PC-9 (cell line): ENCODE data around the gene PSMB5. TPM values are rescaled to one million over a fixed set of nuclear protein-coding genes. Genes with fewer than 3 reads are reported as not detected.
A peak's percentile ranks its signal among the peaks of the same experiment; 100 is the strongest.

Source experiments
- Bru-seq: library from RNA; stranded (reverse); fragments of 400-500 nt; gene quantifications from one replicate; lab custom pipeline; 2021; lab: Mats Ljungman, UMichigan
- BruChase-seq, 2 experiments: library from RNA; stranded (reverse); fragments of 400-500 nt; gene quantifications; one replicate each; lab custom pipeline; 2021; lab: Mats Ljungman, UMichigan
- BruUV-seq: library from RNA; stranded (reverse); fragments of 400-500 nt; replicated peaks from 2 replicates; lab custom pipeline; 2021; lab: Mats Ljungman, UMichigan
- CTCF ChIA-PET: fragments of 300-600 bp; sonication (Branson Sonifier 250); formaldehyde crosslinking; loops from one replicate; lab custom pipeline; 2022; ENCODE audit warnings: antibody characterized with exemption; lab: Charles Lee
- POLR2A ChIA-PET: fragments of 300-600 bp; sonication (Branson Sonifier 250); formaldehyde crosslinking; loops from one replicate; lab custom pipeline; 2022; ENCODE audit warnings: antibody characterized with exemption; ENCODE audit not compliant: unreplicated experiment; lab: Charles Lee
- DNase-seq, 2 experiments: peaks; one replicate each; pipeline versions ENCODE4 v3.0.0 to v3.0.0-alpha.2; 2015 to 2022; ENCODE audit warnings: mixed read lengths in 1 of 2
- H2AFZ ChIP-seq: fragments of 200-600 bp; sonication (generic); 2 replicates; pipeline ENCODE4 v1.8.1; 2017; ENCODE audit warnings: antibody characterized with exemption
- H3F3A ChIP-seq: fragments of 200-600 bp; sonication (generic); 2 replicates; pipeline ENCODE4 v1.8.1; 2017; ENCODE audit warnings: antibody characterized with exemption, mild to moderate bottlenecking, low read depth; ENCODE audit not compliant: insufficient read depth
- H3K27ac ChIP-seq: fragments of 200-600 bp; sonication (generic); 2 replicates; pipeline ENCODE4 v1.6.1; 2016; ENCODE audit warnings: mixed run types
- H3K27me3 ChIP-seq: fragments of 200-600 bp; sonication (generic); 2 replicates; pipeline ENCODE4 v1.6.1; 2016; ENCODE audit warnings: low read depth, mixed run types; ENCODE audit not compliant: insufficient read depth
- H3K36me3 ChIP-seq: fragments of 200-600 bp; sonication (generic); 2 replicates; pipeline ENCODE4 v1.6.1; 2016; ENCODE audit warnings: low read depth, mixed run types
- H3K4me1 ChIP-seq: fragments of 200-600 bp; sonication (generic); replicated peaks from 2 replicates; pipeline ENCODE4 v1.6.1; 2016; ENCODE audit warnings: mixed run types; ENCODE audit not compliant: insufficient read depth
- H3K4me2 ChIP-seq: fragments of 200-600 bp; sonication (generic); 2 replicates; pipeline ENCODE4 v1.6.1; 2017; ENCODE audit warnings: mixed run types
- H3K4me3 ChIP-seq: fragments of 200-600 bp; sonication (generic); 2 replicates; pipeline ENCODE4 v1.6.1; 2016; ENCODE audit warnings: mixed run types
- H3K79me2 ChIP-seq: fragments of 200-600 bp; sonication (generic); 2 replicates; pipeline ENCODE4 v1.6.1; 2017; ENCODE audit warnings: low read depth, mixed run types
- H3K9me2 ChIP-seq: fragments of 200-600 bp; sonication (generic); 2 replicates; pipeline ENCODE4 v1.8.1; 2017; ENCODE audit warnings: mild to moderate bottlenecking; ENCODE audit not compliant: insufficient read depth
- H3K9me3 ChIP-seq: fragments of 200-600 bp; sonication (generic); 2 replicates; pipeline ENCODE4 v1.8.1; 2016; ENCODE audit warnings: low read depth; ENCODE audit not compliant: insufficient read depth
- H4K20me1 ChIP-seq: fragments of 200-600 bp; sonication (generic); 2 replicates; pipeline ENCODE4 v1.8.1; 2017; ENCODE audit not compliant: insufficient read depth
- EZH2 ChIP-seq: fragments of 200-600 bp; sonication (generic); IDR thresholded peaks from 2 replicates; pipeline ENCODE4 v1.8.0; 2017; ENCODE audit warnings: antibody characterized with exemption, low read depth
- intact Hi-C: fragments of 100-400 bp; cut with micrococcal nuclease; formaldehyde crosslinking; loops from one replicate; pipeline ENCODE4 v1.10.0; 2022; ENCODE audit not compliant: unreplicated experiment
- long read RNA-seq: library from polyadenylated mRNA; stranded (forward); transcript quantifications from one replicate; pipeline ENCODE4 v2.0.0, GENCODE V29; 2022
- total RNA-seq: library from RNA; stranded (reverse); gene quantifications from 2 replicates; pipeline ENCODE4 v1.2.3, GENCODE V29; 2021
- TF ChIP-seq, protein P1 (sequence below): fragments of 200-600 bp; sonication (generic); conservative IDR thresholded peaks from 2 replicates; pipeline ENCODE4 v1.6.1; 2017; ENCODE audit warnings: mixed run types, antibody characterized with exemption, mild to moderate bottlenecking, moderate library complexity

The PSMB5 gene
- total RNA-seq (122 and 146 TPM in 2 replicates), Bru-seq, nascent RNA (percentile 85 among the genes with signal in this experiment), BruChase-seq, experiment 1, labeled RNA remaining after a 2-hour chase (percentile 84 among the genes with signal in this experiment), BruChase-seq, experiment 2, labeled RNA remaining after a 6-hour chase (percentile 92 among the genes with signal in this experiment)
- long read RNA-seq, transcript PSMB5-202 (3 exons, 1,294 nt), result major isoform, 280 of 308 reads
- long read RNA-seq, transcript PSMB5-205 (4 exons, 1,117 nt), result minor isoform, 14 of 308 reads
- long read RNA-seq, transcript PSMB5-203 (3 exons, 900 nt), result minor isoform, 7 of 308 reads
- long read RNA-seq, partial matches to known transcripts, result 2 of 308 reads
- long read RNA-seq, other reads (novel, unspliced or antisense), result 4 of 308 reads

DNA sequence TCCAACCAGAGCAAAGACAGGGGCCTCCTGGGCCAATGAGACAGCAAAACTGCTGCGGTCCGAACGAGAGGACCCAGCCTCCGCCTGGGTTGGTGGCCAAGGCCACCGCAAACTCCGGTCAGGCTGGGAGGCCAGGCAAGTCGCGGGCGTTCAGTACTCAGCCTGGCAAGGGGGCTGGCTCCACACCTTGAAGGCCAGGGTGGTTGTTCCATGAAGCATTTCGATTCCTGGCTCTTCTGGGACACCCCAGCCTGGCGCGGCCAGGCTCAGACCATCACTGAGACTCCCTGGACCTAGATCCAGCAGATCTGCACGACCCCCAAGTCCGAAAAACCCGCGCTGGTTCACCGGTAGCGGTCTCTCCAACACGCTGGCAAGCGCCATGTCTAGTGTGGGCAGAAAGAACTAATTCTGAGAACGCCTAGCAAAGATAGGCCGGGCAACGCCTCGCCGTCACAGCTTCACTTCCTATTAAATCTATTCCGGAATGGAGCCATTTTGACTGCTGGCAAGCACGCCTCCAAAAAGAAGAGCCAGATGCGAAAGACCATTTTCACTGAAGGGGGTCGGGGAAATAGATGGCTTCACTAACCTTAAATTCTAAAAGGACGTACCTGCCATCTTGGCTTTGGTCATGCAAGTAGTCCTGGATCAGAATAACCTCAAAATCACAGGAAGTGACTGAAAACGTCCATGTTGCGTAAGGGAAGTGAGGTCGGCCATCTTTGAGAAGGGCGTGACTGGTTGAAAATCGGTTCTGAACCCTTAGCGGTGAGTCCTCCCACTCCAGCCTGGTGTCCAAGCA lies at the start of gene PSMB5:
TSS of gene PSMB5 (minus strand) at position 403 of the 805 bp plus-strand sequence. CDS start at position 384, 19 bp downstream.
- TF ChIP-seq, protein P1, sequence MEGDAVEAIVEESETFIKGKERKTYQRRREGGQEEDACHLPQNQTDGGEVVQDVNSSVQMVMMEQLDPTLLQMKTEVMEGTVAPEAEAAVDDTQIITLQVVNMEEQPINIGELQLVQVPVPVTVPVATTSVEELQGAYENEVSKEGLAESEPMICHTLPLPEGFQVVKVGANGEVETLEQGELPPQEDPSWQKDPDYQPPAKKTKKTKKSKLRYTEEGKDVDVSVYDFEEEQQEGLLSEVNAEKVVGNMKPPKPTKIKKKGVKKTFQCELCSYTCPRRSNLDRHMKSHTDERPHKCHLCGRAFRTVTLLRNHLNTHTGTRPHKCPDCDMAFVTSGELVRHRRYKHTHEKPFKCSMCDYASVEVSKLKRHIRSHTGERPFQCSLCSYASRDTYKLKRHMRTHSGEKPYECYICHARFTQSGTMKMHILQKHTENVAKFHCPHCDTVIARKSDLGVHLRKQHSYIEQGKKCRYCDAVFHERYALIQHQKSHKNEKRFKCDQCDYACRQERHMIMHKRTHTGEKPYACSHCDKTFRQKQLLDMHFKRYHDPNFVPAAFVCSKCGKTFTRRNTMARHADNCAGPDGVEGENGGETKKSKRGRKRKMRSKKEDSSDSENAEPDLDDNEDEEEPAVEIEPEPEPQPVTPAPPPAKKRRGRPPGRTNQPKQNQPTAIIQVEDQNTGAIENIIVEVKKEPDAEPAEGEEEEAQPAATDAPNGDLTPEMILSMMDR, result no peak
- no peak for TF ChIP-seq EZH2
- Histone ChIP-seq H4K20me1 (no peaks in the 10 kb centered on the region), H3K9me3 (no peaks in the 10 kb centered on the region), H3K4me3 (peak within 1 kb of the TSS; percentile 88), H2AFZ (peak within 1 kb of the TSS; percentile 85), H3K27ac (peak within 1 kb of the TSS; percentile 96), H3K4me1 (peaks cover 9% of the 10 kb centered on the region), H3K79me2 (peaks cover 28% of the 10 kb centered on the region), H3K36me3 (no peaks in the 10 kb centered on the region), H3F3A (no peaks in the 10 kb centered on the region), H3K27me3 (no peaks in the 10 kb centered on the region), H3K9me2 (no peaks in the 10 kb centered on the region), H3K4me2 (peak within 1 kb of the TSS; percentile 82)
- CTCF ChIA-PET, result interaction anchor here (0.7 kb wide), 1 partner anchor 34 kb away, joined by 6 read pairs; no protein-coding TSS in a partner anchor
- intact Hi-C loops, result no loop called here
- POLR2A ChIA-PET, result interaction anchor here (0.6 to 1.0 kb wide), 5 partner anchors 20 to 117 kb away, joined by 3 to 4 read pairs (median 3); partner anchors contain the start of gene AJUBA
- BruUV-seq, result no TSS peak
- peak; percentile 74 to 85 for DNase-seq

DNA sequence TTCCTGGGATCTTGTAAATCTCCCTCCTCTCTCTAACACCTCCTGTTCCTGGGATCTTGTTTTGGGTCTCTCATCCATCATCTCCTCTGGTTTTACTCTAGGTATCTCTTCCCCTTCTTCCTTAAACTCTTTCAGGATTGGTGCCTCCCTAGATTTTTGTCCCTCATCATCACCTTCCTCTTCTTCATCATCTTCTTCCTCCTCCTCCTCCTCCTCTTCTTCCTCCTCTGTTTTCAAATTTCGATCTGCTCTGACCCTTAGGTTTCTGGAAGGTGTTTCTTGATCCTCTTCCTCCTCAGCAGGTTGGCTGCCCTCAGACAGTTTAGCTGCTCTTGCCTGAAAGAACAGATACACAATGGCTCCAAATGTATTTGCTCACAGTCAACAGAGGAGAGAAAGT lies 45.8 kb upstream of the PSMB5 start:
- Histone ChIP-seq H3K27ac (peak overlapping the region; percentile 96), H3K27me3 (no peaks in the 10 kb centered on the region), H3K79me2 (peaks cover 11% of the 10 kb centered on the region; the same call in 1 of the 2 replicates), H4K20me1 (no peaks in the 10 kb centered on the region), H3K4me3 (no peak overlapping the region), H3K9me2 (no peaks in the 10 kb centered on the region), H3K36me3 (peaks cover 37% of the 10 kb centered on the region), H3K4me1 (peaks cover 52% of the 10 kb centered on the region), H2AFZ (no peak overlapping the region), H3K4me2 (no peak overlapping the region), H3K9me3 (no peaks in the 10 kb centered on the region), H3F3A (peaks cover 52% of the 10 kb centered on the region)
- ChIA-PET CTCF (no interaction called here), POLR2A (no interaction called here)
- TSS peak; percentile 72 for BruUV-seq
- TF ChIP-seq, protein P1, result no peak
- TF ChIP-seq EZH2, result no peak
- DNase-seq, result no peak
- intact Hi-C loops, result no loop called here

DNA sequence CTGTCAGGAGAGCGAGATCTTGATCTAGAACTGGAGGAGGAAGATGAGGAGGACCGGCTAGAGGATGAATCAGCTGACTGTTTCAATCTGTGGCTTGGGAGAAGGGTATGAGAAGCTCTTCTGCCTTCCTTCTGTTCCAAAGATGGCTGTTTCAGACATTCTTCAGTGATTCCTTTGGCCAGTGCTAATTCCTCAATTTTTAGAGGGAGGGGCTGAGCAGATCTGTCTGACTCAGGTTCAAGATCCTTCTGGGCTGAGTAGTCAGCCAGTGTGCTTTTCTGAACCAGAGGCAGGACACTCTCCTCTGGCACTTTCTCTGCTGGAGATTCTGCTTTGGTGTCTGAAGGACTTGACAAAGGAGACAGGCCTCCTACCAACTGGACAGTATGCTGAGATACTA lies 45.0 kb upstream of the PSMB5 start:
- DNase-seq, result no peak
- H3F3A ChIP-seq, result peaks cover 52% of the 10 kb centered on the region
- TF ChIP-seq EZH2, result no peak
- TF ChIP-seq, protein P1, result no peak
- no TSS peak for BruUV-seq
- POLR2A ChIA-PET, result no interaction called here
- no peaks in the 10 kb centered on the region for H3K9me2 ChIP-seq
- CTCF ChIA-PET, result no interaction called here
- H4K20me1 ChIP-seq, result no peaks in the 10 kb centered on the region
- peaks cover 53% of the 10 kb centered on the region for H3K4me1 ChIP-seq
- no peaks in the 10 kb centered on the region for H3K9me3 ChIP-seq
- H2AFZ ChIP-seq, result no peak overlapping the region
- intact Hi-C loops, result loop anchor here (2.0 to 10.0 kb wide), 2 partner anchors 15 to 225 kb away; partner anchors contain the start of genes ACIN1, BCL2L2, C14orf119 and PPP1R3E
- peaks cover 18% of the 10 kb centered on the region; the same call in 1 of the 2 replicates for H3K79me2 ChIP-seq
- H3K36me3 ChIP-seq, result peaks cover 33% of the 10 kb centered on the region
- H3K4me3 ChIP-seq, result no peak overlapping the region
- peak overlapping the region; percentile 96 for H3K27ac ChIP-seq
- H3K4me2 ChIP-seq, result no peak overlapping the region
- no peaks in the 10 kb centered on the region for H3K27me3 ChIP-seq
